Measurements from ENCODE around the gene LCN1.
A peak's percentile ranks its signal among the peaks of the same experiment; 100 is the strongest.

LCN1 gene

DNA sequence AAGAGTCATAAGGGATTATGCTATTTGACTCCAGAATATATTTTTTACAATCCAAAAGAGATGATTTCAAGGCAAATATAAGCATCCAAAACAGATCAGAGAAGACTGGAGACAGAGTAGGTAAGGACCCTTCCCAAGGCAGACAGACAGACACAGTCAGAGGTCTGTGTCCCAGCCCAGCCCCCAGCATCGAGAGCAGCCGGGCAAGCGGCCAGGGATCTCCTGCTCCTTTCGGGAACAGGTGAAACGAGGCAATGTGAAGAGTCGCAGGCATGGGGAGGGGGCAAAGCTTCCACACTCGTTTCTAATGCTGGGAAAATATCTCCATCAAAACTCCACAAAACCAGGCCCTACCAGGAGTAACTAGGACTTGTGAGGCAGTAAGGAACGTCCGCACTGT is 46.1 kb downstream of the LCN1 start:
- Histone ChIP-seq H3K4me3 (ENCODE audit: low read length) (no peak overlapping the region), H4K20me1 (ENCODE audit: insufficient read depth, low read length) (no peaks in the 10 kb centered on the region), H3K27me3 (replicated peaks; ENCODE audit: insufficient read depth, low read length) (no peaks in the 10 kb centered on the region), H3K9me3 (replicated peaks; ENCODE audit: insufficient read depth, low read length) (no peaks in the 10 kb centered on the region), H3K9me2 (replicated peaks; ENCODE audit: insufficient read depth, low read length) (no peaks in the 10 kb centered on the region), H3K4me1 (ENCODE audit: low read length) (peaks cover 13% of the 10 kb centered on the region; the same call in 1 of the 2 replicates), H3K4me2 (ENCODE audit: low read depth, low read length) (no peak overlapping the region), H3K9ac (ENCODE audit: low read length) (no peak overlapping the region), H3K36me3 (replicated peaks; ENCODE audit: insufficient read depth, low read length) (no peaks in the 10 kb centered on the region), H2AFZ (ENCODE audit: low read length) (no peak overlapping the region), H3K27ac (ENCODE audit: low read length) (no peak overlapping the region), H3F3A (ENCODE audit: insufficient read depth, low read length) (no peaks in the 10 kb centered on the region), H3K79me2 (ENCODE audit: low read length) (no peaks in the 10 kb centered on the region)
- TF ChIP-seq, protein P1, sequence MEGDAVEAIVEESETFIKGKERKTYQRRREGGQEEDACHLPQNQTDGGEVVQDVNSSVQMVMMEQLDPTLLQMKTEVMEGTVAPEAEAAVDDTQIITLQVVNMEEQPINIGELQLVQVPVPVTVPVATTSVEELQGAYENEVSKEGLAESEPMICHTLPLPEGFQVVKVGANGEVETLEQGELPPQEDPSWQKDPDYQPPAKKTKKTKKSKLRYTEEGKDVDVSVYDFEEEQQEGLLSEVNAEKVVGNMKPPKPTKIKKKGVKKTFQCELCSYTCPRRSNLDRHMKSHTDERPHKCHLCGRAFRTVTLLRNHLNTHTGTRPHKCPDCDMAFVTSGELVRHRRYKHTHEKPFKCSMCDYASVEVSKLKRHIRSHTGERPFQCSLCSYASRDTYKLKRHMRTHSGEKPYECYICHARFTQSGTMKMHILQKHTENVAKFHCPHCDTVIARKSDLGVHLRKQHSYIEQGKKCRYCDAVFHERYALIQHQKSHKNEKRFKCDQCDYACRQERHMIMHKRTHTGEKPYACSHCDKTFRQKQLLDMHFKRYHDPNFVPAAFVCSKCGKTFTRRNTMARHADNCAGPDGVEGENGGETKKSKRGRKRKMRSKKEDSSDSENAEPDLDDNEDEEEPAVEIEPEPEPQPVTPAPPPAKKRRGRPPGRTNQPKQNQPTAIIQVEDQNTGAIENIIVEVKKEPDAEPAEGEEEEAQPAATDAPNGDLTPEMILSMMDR (IDR thresholded peaks at IDR 0.05; ENCODE audit: low read length) = no peak
- no peak for TF ChIP-seq EZH2phosphoT487 (IDR thresholded peaks at IDR 0.05; ENCODE audit: low read length)
- TF ChIP-seq EZH2 (optimal IDR thresholded peaks at IDR 0.05; ENCODE audit: low read depth, low read length) = no peak
- DNase-seq = no peak

DNA sequence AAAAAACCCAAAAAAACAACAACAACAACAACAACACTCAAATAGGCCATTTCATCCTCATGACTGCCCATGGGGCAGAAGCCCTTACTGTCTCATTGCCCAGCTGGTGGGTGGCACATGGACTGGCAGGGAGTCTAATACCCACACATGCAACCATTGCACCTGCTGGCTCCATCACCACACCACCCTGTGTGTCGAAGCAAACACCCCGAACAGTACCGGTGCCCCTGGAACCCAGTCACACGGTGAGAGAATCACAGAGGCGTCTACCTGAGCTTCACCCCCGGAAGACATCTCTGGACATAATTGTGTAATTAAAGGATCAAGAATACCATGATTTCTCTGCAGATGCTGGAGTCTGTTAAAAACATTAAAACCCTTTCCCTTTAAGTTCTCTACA is 46.8 kb downstream of the LCN1 start:
- peaks cover 13% of the 10 kb centered on the region; the same call in 1 of the 2 replicates for H3K4me1 ChIP-seq (ENCODE audit: low read length)
- no peaks in the 10 kb centered on the region for H3K36me3 ChIP-seq (replicated peaks; ENCODE audit: insufficient read depth, low read length)
- TF ChIP-seq EZH2phosphoT487 (IDR thresholded peaks at IDR 0.05; ENCODE audit: low read length) = no peak
- no peak for TF ChIP-seq EZH2 (optimal IDR thresholded peaks at IDR 0.05; ENCODE audit: low read depth, low read length)
- TF ChIP-seq, protein P1 (IDR thresholded peaks at IDR 0.05; ENCODE audit: low read length) = no peak
- no peaks in the 10 kb centered on the region for H3F3A ChIP-seq (ENCODE audit: insufficient read depth, low read length)
- no peak overlapping the region for H3K4me2 ChIP-seq (ENCODE audit: low read depth, low read length)
- H4K20me1 ChIP-seq (ENCODE audit: insufficient read depth, low read length) = no peaks in the 10 kb centered on the region
- H3K4me3 ChIP-seq (ENCODE audit: low read length) = no peak overlapping the region
- no peak for DNase-seq
- no peaks in the 10 kb centered on the region for H3K27me3 ChIP-seq (replicated peaks; ENCODE audit: insufficient read depth, low read length)
- H3K9me3 ChIP-seq (replicated peaks; ENCODE audit: insufficient read depth, low read length) = no peaks in the 10 kb centered on the region
- H3K79me2 ChIP-seq (ENCODE audit: low read length) = no peaks in the 10 kb centered on the region
- no peak overlapping the region for H2AFZ ChIP-seq (ENCODE audit: low read length)
- no peak overlapping the region for H3K27ac ChIP-seq (ENCODE audit: low read length)
- H3K9me2 ChIP-seq (replicated peaks; ENCODE audit: insufficient read depth, low read length) = no peaks in the 10 kb centered on the region
- no peak overlapping the region for H3K9ac ChIP-seq (ENCODE audit: low read length)

DNA sequence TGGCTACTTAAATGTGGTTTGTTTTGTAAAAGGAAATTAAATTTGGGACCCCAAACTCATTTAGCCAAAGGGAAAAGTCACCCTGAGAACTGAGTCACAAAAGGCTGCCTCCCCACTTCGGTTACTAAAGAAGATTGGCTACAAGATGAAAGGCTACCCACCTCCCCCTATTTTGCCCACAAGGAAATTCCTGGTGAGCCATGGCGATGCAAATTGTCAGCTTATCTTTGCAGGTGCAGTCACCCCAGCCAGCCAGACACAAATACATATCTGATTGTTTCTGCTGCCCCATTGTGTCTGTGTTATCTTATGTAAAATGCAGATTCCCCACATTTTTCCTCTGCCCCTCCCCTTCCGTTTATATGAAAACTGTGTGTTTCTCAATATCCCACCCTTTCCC is 49.2 kb downstream of the LCN1 start:
- H3K9me3 ChIP-seq (replicated peaks; ENCODE audit: insufficient read depth, low read length) = no peaks in the 10 kb centered on the region

More for the DNA sequence above, 49.2 kb downstream of the LCN1 start:
- no peaks in the 10 kb centered on the region for H3K36me3 ChIP-seq (replicated peaks; ENCODE audit: insufficient read depth, low read length)
- H3K27me3 ChIP-seq (replicated peaks; ENCODE audit: insufficient read depth, low read length) = no peaks in the 10 kb centered on the region
- no peaks in the 10 kb centered on the region for H4K20me1 ChIP-seq (ENCODE audit: insufficient read depth, low read length)
- no peak overlapping the region for H3K4me3 ChIP-seq (ENCODE audit: low read length)
- H2AFZ ChIP-seq (ENCODE audit: low read length) = no peak overlapping the region
- TF ChIP-seq, protein P1 (IDR thresholded peaks at IDR 0.05; ENCODE audit: low read length) = no peak
- TF ChIP-seq EZH2phosphoT487 (IDR thresholded peaks at IDR 0.05; ENCODE audit: low read length) = no peak
- DNase-seq = peak; percentile 57
- peak overlapping the region; percentile 26; the same call in 1 of the 2 replicates for H3K4me2 ChIP-seq (ENCODE audit: low read depth, low read length)
- H3K9ac ChIP-seq (ENCODE audit: low read length) = no peak overlapping the region
- H3K9me2 ChIP-seq (replicated peaks; ENCODE audit: insufficient read depth, low read length) = no peaks in the 10 kb centered on the region
- no peaks in the 10 kb centered on the region for H3K79me2 ChIP-seq (ENCODE audit: low read length)
- H3K27ac ChIP-seq (ENCODE audit: low read length) = no peak overlapping the region
- H3K4me1 ChIP-seq (ENCODE audit: low read length) = peaks cover 13% of the 10 kb centered on the region; the same call in 1 of the 2 replicates
- H3F3A ChIP-seq (ENCODE audit: insufficient read depth, low read length) = no peaks in the 10 kb centered on the region

Measured in MM.1S (cell line).